A549 (cell line): ENCODE measurements around the gene ELOVL3. TPM values are rescaled to one million over a fixed set of nuclear protein-coding genes. Genes with fewer than 3 reads are reported as not detected.

Source experiments
- ATAC-seq, 2 experiments: fragments of 200-7000 bp in 1 of 2; fragments of >200 bp in 1 of 2; cut with Nextera tagmentation in 1 of 2; cut with Tn5 transposase in 1 of 2; 3 replicates each; pipeline versions ENCODE4 v1.8.0 to v1.9.1; 2018 to 2020; ENCODE audit warnings: mild to moderate bottlenecking in 1 of 2, moderate library complexity in 1 of 2
- CTCF ChIA-PET: fragments of 300-600 bp; sonication (Branson Sonifier 250); formaldehyde crosslinking; extraction: SDS; loops from one replicate; lab custom pipeline; 2021; ENCODE audit warnings: antibody characterized with exemption, inconsistent platforms; lab: Yijun Ruan, JAX
- POLR2A ChIA-PET: fragments of 350-600 bp; formaldehyde crosslinking; extraction: SDS; loops from one replicate; lab custom pipeline; 2021; ENCODE audit warnings: antibody characterized with exemption, inconsistent platforms; lab: Yijun Ruan, JAX
- DNase-seq, 2 experiments: peaks; one replicate each; pipeline versions ENCODE4 v3.0.0 to v3.0.0-alpha.2; 2011 to 2016; ENCODE audit warnings: low read depth in 1 of 2, low spot score in 1 of 2
- FAIRE-seq: peaks from 2 replicates; lab custom pipeline; 2011; peaks lifted over from hg19 to GRCh38; lab: Jason Lieb, UNC
- H3K27ac ChIP-seq, 2 experiments: fragments of >200 bp; sonication (Bioruptor Twin); formaldehyde crosslinking; 3 replicates each; pipeline ENCODE4 v1.5.1; 2016 to 2017
- H3K4me1 ChIP-seq: fragments of >200 bp; sonication (Bioruptor Twin); formaldehyde crosslinking; 3 replicates; pipeline ENCODE4 v1.6.1; 2016
- H3K4me2 ChIP-seq: fragments of >200 bp; sonication (Bioruptor Twin); formaldehyde crosslinking; 3 replicates; pipeline ENCODE4 v1.6.1; 2016
- H3K4me3 ChIP-seq: fragments of >200 bp; sonication (Bioruptor Twin); formaldehyde crosslinking; 3 replicates; pipeline ENCODE4 v1.5.1; 2016
- H3K9me3 ChIP-seq: fragments of >200 bp; sonication (Bioruptor Twin); formaldehyde crosslinking; 3 replicates; pipeline ENCODE4 v1.6.1; 2016
- BHLHE40 ChIP-seq: IDR thresholded peaks from 2 replicates; pipeline ENCODE4 v1.6.1; 2012; ENCODE audit warnings: low read depth, low read length, inconsistent platforms
- CEBPB ChIP-seq, 2 experiments: fragments of >200 bp in 1 of 2; sonication (Bioruptor Twin) in 1 of 2; formaldehyde crosslinking in 1 of 2; IDR thresholded peaks; 2 replicates each; pipeline ENCODE4 v1.6.1; 2012 to 2016
- EHF ChIP-seq: fragments of 250-450 bp; sonication (Bioruptor Pico); IDR thresholded peaks from 2 replicates; pipeline ENCODE4 v1.5.0; 2020; ENCODE audit warnings: mild to moderate bottlenecking
- EP300 ChIP-seq, 2 experiments: fragments of >200 bp; sonication (Bioruptor Twin); formaldehyde crosslinking; IDR thresholded peaks; 2 replicates in 1 of 2; 3 replicates in 1 of 2; pipeline ENCODE4 v1.6.1; 2016 to 2017
- ESRRA ChIP-seq: fragments of 150-350 bp; IDR thresholded peaks from 2 replicates; pipeline ENCODE4 v1.6.1; 2014; ENCODE audit warnings: mild to moderate bottlenecking, low read length, borderline replicate concordance
- FOSB ChIP-seq: fragments of 250-450 bp; sonication (Bioruptor Pico); IDR thresholded peaks from 2 replicates; pipeline ENCODE4 v1.5.0; 2020; ENCODE audit warnings: mild to moderate bottlenecking, moderate library complexity
- HDAC2 ChIP-seq: fragments of 200-600 bp; sonication (generic); IDR thresholded peaks from 2 replicates; pipeline ENCODE4 v1.6.1; 2016
- HOXB13 ChIP-seq: fragments of 250-450 bp; sonication (Bioruptor Pico); IDR thresholded peaks from 2 replicates; pipeline ENCODE4 v1.5.0; 2020; ENCODE audit warnings: low read depth, mild to moderate bottlenecking, moderate library complexity
- JUNB ChIP-seq: fragments of >200 bp; sonication (Bioruptor Twin); formaldehyde crosslinking; IDR thresholded peaks from 2 replicates; pipeline ENCODE4 v1.6.1; 2016
- KDM5A ChIP-seq: fragments of 200-600 bp; sonication (generic); IDR thresholded peaks from 2 replicates; pipeline ENCODE4 v1.6.1; 2016; ENCODE audit warnings: antibody characterized with exemption, mild to moderate bottlenecking
- MAFK ChIP-seq: fragments of 450-650 bp; IDR thresholded peaks from 2 replicates; pipeline ENCODE4 v1.6.1; 2014; ENCODE audit not compliant: partially characterized antibody
- NFE2L2 ChIP-seq: fragments of 150-350 bp; conservative IDR thresholded peaks from 2 replicates; pipeline ENCODE4 v1.6.1; 2014; ENCODE audit warnings: low read length
- PHF8 ChIP-seq: fragments of 200-600 bp; sonication (generic); IDR thresholded peaks from 2 replicates; pipeline ENCODE4 v1.6.1; 2016; ENCODE audit warnings: low read depth, mild to moderate bottlenecking, antibody characterized with exemption, moderate library complexity, borderline replicate concordance
- POLR2A ChIP-seq: IDR thresholded peaks from 2 replicates; pipeline ENCODE4 v1.6.1; 2012; ENCODE audit warnings: mild to moderate bottlenecking, low read length
- RARB ChIP-seq: fragments of 250-450 bp; sonication (Bioruptor Pico); IDR thresholded peaks from 2 replicates; pipeline ENCODE4 v1.8.0; 2021; ENCODE audit warnings: mild to moderate bottlenecking, moderate library complexity
- RCOR1 ChIP-seq: fragments of 150-350 bp; IDR thresholded peaks from 2 replicates; pipeline ENCODE4 v1.6.1; 2014; ENCODE audit warnings: antibody characterized with exemption, low read length, low read depth
- RNF2 ChIP-seq: fragments of 200-600 bp; sonication (generic); IDR thresholded peaks from 2 replicates; pipeline ENCODE4 v1.6.1; 2016; ENCODE audit warnings: low read depth, mild to moderate bottlenecking, antibody characterized with exemption, moderate library complexity, borderline replicate concordance
- SMC3 ChIP-seq: fragments of >200 bp; sonication (Bioruptor Twin); formaldehyde crosslinking; IDR thresholded peaks from 3 replicates; pipeline ENCODE4 v1.6.1; 2018; ENCODE audit warnings: inconsistent platforms
- TP53 ChIP-seq: fragments of 250-450 bp; sonication (Bioruptor Pico); IDR thresholded peaks from 2 replicates; pipeline ENCODE4 v1.5.0; 2021; ENCODE audit warnings: mild to moderate bottlenecking, moderate library complexity
- USF2 ChIP-seq: fragments of 450-650 bp; IDR thresholded peaks from 2 replicates; pipeline ENCODE4 v1.6.1; 2014; ENCODE audit warnings: antibody characterized with exemption
- ZC3H11A ChIP-seq: fragments of 450-650 bp; IDR thresholded peaks from 2 replicates; pipeline ENCODE4 v1.6.1; 2014; ENCODE audit warnings: antibody characterized with exemption, mild to moderate bottlenecking
- ZFP36 ChIP-seq: fragments of 450-650 bp; IDR thresholded peaks from 2 replicates; pipeline ENCODE4 v1.6.1; 2014; ENCODE audit warnings: borderline replicate concordance; ENCODE audit not compliant: partially characterized antibody
- WGBS: methylation state at CpG from one replicate; pipeline ENCODE4 v1.1.6; 2017; ENCODE audit errors: missing lambda C conversion rate; 5-methylcytosine and 5-hydroxymethylcytosine counted together
- polyA plus RNA-seq, 4 experiments: library from polyadenylated mRNA; depleted of rRNA in 3 of 4; stranded (reverse); fragments of >200 nt; fragmentation: RNase III in 1 of 4; extraction: RNeasy Plus Mini Kit Qiagen cat#74134 plus additional on column Dnase treatment in 1 of 4; gene quantifications; 2 replicates in 3 of 4; 3 replicates in 1 of 4; pipeline ENCODE4 v1.2.3, GENCODE V29; 2011 to 2017
- TF ChIP-seq, protein P1 (sequence below): fragments of >200 bp; sonication (Bioruptor Twin); formaldehyde crosslinking; IDR thresholded peaks from 3 replicates; pipeline ENCODE4 v1.6.1; 2016
- TF ChIP-seq, protein P2 (sequence below): fragments of 150-350 bp; IDR thresholded peaks from 2 replicates; pipeline ENCODE4 v1.6.1; 2014; ENCODE audit warnings: low read depth, mild to moderate bottlenecking, low read length

Gene ELOVL3
- polyA plus RNA-seq, 2 of the 4 experiments (the other 2 are of a cell fraction), result 0.22 to 0.53 TPM

DNA sequence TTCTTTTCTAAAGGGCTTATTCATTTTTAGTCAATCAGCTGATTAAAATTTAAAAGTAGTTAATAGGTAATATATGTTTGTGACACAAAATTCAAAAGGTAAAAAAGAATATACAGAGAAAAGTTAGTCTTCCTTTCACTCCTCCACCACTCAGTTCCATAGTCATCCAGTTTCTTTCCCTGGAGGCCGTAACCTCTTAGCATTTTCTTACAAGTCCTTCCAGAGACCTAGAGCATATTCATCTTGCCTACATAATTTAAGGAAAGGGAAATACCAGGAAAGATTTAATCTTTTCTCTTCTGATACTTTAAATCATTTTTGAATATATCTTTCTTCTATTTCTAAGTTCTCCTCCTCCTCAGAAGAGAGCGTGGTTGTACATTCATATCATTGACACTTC is 29.3 kb downstream of the ELOVL3 start (continued):
- TF ChIP-seq ZC3H11A, result no peak

DNA sequence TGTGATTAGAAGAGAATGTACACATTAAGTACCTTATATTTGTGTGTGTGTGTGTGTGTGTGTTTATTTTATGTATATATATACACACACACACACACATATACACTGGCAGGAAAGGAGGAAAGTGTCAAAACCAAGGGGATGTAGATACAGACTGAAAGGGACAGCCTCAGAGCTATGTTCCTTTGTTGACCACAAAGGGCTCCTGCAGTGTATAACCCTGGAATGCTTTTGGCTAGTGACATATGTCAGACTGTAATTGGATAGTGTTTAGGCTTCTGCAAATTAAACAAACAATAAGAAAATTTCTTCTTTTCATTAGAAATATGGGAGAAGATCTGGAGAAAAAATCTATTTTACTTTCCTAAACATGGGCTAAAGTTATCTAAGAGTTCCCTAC is 35.1 kb downstream of the ELOVL3 start:
- TF ChIP-seq ESRRA (no peak), FOSB (no peak), POLR2A (no peak), USF2 (no peak), EP300 (IDR thresholded peaks at IDR 0.05) (no peak), NFE2L2 (no peak), CEBPB (IDR thresholded peaks at IDR 0.05) (no peak), BHLHE40 (no peak), SMC3 (no peak), HOXB13 (CRISPR knock-in tag) (no peak), RARB (CRISPR knock-in tag) (no peak), RCOR1 (no peak)
- TF ChIP-seq, protein P1, sequence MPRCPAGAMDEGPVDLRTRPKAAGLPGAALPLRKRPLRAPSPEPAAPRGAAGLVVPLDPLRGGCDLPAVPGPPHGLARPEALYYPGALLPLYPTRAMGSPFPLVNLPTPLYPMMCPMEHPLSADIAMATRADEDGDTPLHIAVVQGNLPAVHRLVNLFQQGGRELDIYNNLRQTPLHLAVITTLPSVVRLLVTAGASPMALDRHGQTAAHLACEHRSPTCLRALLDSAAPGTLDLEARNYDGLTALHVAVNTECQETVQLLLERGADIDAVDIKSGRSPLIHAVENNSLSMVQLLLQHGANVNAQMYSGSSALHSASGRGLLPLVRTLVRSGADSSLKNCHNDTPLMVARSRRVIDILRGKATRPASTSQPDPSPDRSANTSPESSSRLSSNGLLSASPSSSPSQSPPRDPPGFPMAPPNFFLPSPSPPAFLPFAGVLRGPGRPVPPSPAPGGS, result no peak
- ChIA-PET POLR2A (no interaction called here), CTCF (interaction anchor here (1.6 to 2.9 kb wide), 4 partner anchors 12 to 90 kb away, joined by 5 to 14 read pairs (median 8); no protein-coding TSS in a partner anchor)
- Histone ChIP-seq H3K4me1 (no peaks in the 10 kb centered on the region), H3K4me2 (no peak overlapping the region), H3K27ac (no peak overlapping the region), H3K9me3 (no peaks in the 10 kb centered on the region), H3K4me3 (no peak overlapping the region)
- ATAC-seq (no peak), DNase-seq (no peak), FAIRE-seq (no peak)

- Histone ChIP-seq H3K4me2 (no peak overlapping the region), H3K4me3 (no peak overlapping the region), H3K9me3 (no peaks in the 10 kb centered on the region), H3K27ac (no peak overlapping the region), H3K4me1 (no peaks in the 10 kb centered on the region)
- 81% methylated on average over 6 of the region's 6 CpGs for WGBS
- FAIRE-seq, result no peak
- TF ChIP-seq JUNB (no peak), TP53 (CRISPR knock-in tag) (no peak), PHF8 (no peak), MAFK (no peak), BHLHE40 (no peak), ZFP36 (no peak), EHF (CRISPR knock-in tag) (no peak), RCOR1 (no peak), KDM5A (no peak), HDAC2 (no peak), POLR2A (no peak), RNF2 (no peak)
- TF ChIP-seq, protein P1, result no peak
- TF ChIP-seq, protein P2, sequence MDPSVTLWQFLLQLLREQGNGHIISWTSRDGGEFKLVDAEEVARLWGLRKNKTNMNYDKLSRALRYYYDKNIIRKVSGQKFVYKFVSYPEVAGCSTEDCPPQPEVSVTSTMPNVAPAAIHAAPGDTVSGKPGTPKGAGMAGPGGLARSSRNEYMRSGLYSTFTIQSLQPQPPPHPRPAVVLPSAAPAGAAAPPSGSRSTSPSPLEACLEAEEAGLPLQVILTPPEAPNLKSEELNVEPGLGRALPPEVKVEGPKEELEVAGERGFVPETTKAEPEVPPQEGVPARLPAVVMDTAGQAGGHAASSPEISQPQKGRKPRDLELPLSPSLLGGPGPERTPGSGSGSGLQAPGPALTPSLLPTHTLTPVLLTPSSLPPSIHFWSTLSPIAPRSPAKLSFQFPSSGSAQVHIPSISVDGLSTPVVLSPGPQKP, result no peak
- no peak for ATAC-seq
- DNase-seq, result no peak
- ChIA-PET CTCF (interaction anchor here (1.0 to 2.9 kb wide), 4 partner anchors 8 to 32 kb away, joined by 5 to 14 read pairs (median 8); no protein-coding TSS in a partner anchor), POLR2A (no interaction called here)
Measured at GRCh38 chr10:102261842-102262241, 35.7 kb downstream of the ELOVL3 start.
